Measurements from ENCODE around the gene TICAM1.
A peak's percentile ranks its signal among the peaks of the same experiment; 100 is the strongest.

The TICAM1 gene

DNA sequence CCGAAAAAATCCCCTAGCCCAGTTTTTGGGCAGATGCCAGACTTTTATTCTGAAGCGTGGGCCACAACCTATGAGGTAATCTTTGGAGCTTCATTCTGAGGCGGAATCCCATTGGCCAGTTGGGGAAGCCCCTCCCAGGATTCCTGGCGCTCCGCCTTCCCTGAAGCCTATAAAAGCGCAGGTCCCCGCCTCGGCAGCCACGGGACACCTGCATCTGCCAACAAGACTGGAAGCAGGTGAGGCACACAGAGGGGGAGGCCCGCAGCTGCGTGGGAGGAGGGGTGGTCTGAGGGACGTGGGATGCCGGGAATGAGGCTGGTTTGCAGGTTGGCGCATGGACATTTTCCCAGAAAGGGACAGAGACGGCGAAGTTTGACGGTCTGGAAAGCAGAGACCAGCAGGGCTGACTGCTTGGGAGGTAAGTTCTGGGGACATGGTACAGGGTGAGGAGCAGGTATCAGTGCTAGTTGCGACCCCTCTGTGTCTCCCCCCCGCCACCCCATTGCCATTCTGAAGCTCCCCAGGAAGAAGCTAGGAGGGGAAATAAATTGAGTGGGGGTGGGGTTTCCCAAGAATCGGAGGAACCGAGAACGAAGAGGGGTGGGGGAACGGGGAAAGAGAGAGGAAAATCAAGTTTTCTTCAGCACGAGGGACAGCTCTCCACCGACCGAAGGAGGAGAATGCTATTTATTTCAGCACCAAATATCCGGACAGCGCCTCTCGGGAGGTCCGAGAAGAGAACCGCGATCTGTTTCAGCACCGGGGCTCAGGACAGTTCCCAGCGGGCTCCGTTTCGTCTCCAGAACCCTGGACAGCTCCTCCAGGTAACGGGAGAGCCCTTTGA is 62.4 kb downstream of the TICAM1 start:
- DNase-seq: peak; percentile 63
